Type B pancreatic cell (in vitro differentiated cells): ENCODE measurements around the gene CLPX. TPM values are rescaled to one million over a fixed set of nuclear protein-coding genes. Genes with fewer than 3 reads are reported as not detected.
A peak's percentile ranks its signal among the peaks of the same experiment; 100 is the strongest.

Source experiments
- DNase-seq: peaks from one replicate; pipeline ENCODE4 v3.0.0; 2021; ENCODE audit warnings: mixed read lengths; ENCODE audit not compliant: unreplicated experiment; ENCODE audit errors: extremely low spot score
- H3K27ac Mint-ChIP-seq: 2 replicates; pipeline ENCODE4 v1.8.0; 2021; ENCODE audit warnings: mild to moderate bottlenecking, mixed read lengths
- H3K27me3 Mint-ChIP-seq: 2 replicates; pipeline ENCODE4 v1.8.0; 2021; ENCODE audit warnings: mixed read lengths
- H3K36me3 Mint-ChIP-seq: 2 replicates; pipeline ENCODE4 v1.8.0; 2021; ENCODE audit warnings: mixed read lengths
- H3K4me1 Mint-ChIP-seq: one replicate; pipeline ENCODE4 v1.8.0; 2021; ENCODE audit warnings: mixed read lengths; ENCODE audit not compliant: unreplicated experiment
- H3K4me3 Mint-ChIP-seq: 2 replicates; pipeline ENCODE4 v1.8.0; 2021; ENCODE audit warnings: mild to moderate bottlenecking, mixed read lengths
- H3K9me3 Mint-ChIP-seq: 2 replicates; pipeline ENCODE4 v1.8.0; 2021; ENCODE audit warnings: mixed read lengths
- total RNA-seq: library from RNA; stranded (reverse); gene quantifications from 2 replicates; pipeline ENCODE4 v1.2.1, GENCODE V29; 2021; ENCODE audit warnings: low replicate concordance
- TF ChIP-seq, protein P1 (sequence below): fragments of 200-600 bp; sonication (generic); conservative IDR thresholded peaks from 2 replicates; pipeline ENCODE4 v1.5.0; 2021; ENCODE audit warnings: antibody characterized with exemption, mild to moderate bottlenecking

Gene CLPX
- total RNA-seq, 1 donor from 2014 or later: 55.1 TPM

DNA sequence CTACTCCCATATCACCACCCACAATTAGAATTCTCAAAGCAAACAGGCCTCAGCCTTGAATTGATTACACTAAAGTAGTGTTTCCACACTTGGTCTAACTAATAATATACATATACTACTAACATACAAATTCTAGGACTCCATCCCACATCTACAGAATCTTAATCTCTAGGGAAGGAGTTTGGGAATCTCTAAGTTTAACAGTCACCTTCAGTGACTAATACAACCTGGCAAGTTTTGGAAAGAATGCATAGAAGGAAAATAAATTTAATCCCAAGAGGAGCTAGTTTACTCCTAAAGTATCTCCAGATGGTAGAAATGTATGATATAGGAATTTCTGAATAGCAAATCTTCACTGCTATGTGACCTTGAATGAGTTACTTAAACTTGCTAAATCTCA, 9.1 kb downstream of the CLPX start:
- Mint-ChIP-seq H3K27me3 (no peaks in the 10 kb centered on the region), H3K9me3 (no peaks in the 10 kb centered on the region), H3K4me3 (no peak overlapping the region), H3K27ac (no peak overlapping the region), H3K36me3 (peaks cover 17% of the 10 kb centered on the region), H3K4me1 (peaks cover 4% of the 10 kb centered on the region)
- no peak for DNase-seq
- TF ChIP-seq, protein P1, sequence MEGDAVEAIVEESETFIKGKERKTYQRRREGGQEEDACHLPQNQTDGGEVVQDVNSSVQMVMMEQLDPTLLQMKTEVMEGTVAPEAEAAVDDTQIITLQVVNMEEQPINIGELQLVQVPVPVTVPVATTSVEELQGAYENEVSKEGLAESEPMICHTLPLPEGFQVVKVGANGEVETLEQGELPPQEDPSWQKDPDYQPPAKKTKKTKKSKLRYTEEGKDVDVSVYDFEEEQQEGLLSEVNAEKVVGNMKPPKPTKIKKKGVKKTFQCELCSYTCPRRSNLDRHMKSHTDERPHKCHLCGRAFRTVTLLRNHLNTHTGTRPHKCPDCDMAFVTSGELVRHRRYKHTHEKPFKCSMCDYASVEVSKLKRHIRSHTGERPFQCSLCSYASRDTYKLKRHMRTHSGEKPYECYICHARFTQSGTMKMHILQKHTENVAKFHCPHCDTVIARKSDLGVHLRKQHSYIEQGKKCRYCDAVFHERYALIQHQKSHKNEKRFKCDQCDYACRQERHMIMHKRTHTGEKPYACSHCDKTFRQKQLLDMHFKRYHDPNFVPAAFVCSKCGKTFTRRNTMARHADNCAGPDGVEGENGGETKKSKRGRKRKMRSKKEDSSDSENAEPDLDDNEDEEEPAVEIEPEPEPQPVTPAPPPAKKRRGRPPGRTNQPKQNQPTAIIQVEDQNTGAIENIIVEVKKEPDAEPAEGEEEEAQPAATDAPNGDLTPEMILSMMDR: no peak

GRCh38 chr15:65175511-65175910, 9.6 kb downstream of the CLPX start:
- Mint-ChIP-seq H3K4me1 (peaks cover 4% of the 10 kb centered on the region), H3K27me3 (no peaks in the 10 kb centered on the region), H3K36me3 (peaks cover 16% of the 10 kb centered on the region), H3K4me3 (no peak overlapping the region), H3K9me3 (no peaks in the 10 kb centered on the region), H3K27ac (no peak overlapping the region)
- no peak for DNase-seq
- TF ChIP-seq, protein P1: no peak

DNA sequence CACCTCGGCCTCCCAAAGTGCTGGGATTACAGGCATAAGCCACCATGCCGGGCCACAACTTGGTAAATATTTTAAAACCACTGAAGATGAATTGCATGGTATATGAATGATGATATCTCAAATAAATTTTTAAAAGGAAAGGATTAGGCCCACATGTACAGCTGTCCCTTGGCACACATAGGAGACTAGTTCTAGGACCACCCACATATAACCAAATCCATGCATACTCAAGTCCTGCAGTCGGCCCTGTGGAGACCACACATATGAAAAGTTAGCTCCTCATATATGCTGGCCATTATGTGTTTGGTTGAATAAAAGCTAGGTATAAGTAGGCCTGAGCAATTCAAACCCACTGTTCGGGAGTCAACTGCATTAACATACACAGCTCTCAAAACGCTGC, 10.6 kb downstream of the CLPX start:
- H3K4me1 Mint-ChIP-seq: peaks cover 4% of the 10 kb centered on the region
- no peaks in the 10 kb centered on the region for H3K27me3 Mint-ChIP-seq
- H3K27ac Mint-ChIP-seq: no peak overlapping the region
- DNase-seq: no peak
- H3K36me3 Mint-ChIP-seq: peaks cover 16% of the 10 kb centered on the region
- H3K4me3 Mint-ChIP-seq: no peak overlapping the region
- TF ChIP-seq, protein P1: no peak
- no peaks in the 10 kb centered on the region for H3K9me3 Mint-ChIP-seq

- peaks cover 16% of the 10 kb centered on the region for H3K36me3 Mint-ChIP-seq
- H3K27ac Mint-ChIP-seq: peak overlapping the region; percentile 56
- peaks cover 4% of the 10 kb centered on the region for H3K4me1 Mint-ChIP-seq
- no peak for DNase-seq
- H3K4me3 Mint-ChIP-seq: no peak overlapping the region
- TF ChIP-seq, protein P1: no peak
- no peaks in the 10 kb centered on the region for H3K9me3 Mint-ChIP-seq
- no peaks in the 10 kb centered on the region for H3K27me3 Mint-ChIP-seq
Measured at GRCh38 chr15:65172531-65172930, 12.6 kb downstream of the CLPX start.

- H3K4me3 Mint-ChIP-seq: no peak overlapping the region
- peak overlapping the region; percentile 56 for H3K27ac Mint-ChIP-seq
- H3K4me1 Mint-ChIP-seq: peaks cover 4% of the 10 kb centered on the region
- H3K36me3 Mint-ChIP-seq: peaks cover 16% of the 10 kb centered on the region
- TF ChIP-seq, protein P1: no peak
- no peak for DNase-seq
- H3K9me3 Mint-ChIP-seq: no peaks in the 10 kb centered on the region
- H3K27me3 Mint-ChIP-seq: no peaks in the 10 kb centered on the region
Measured at GRCh38 chr15:65171428-65171827, 13.7 kb downstream of the CLPX start.

DNA sequence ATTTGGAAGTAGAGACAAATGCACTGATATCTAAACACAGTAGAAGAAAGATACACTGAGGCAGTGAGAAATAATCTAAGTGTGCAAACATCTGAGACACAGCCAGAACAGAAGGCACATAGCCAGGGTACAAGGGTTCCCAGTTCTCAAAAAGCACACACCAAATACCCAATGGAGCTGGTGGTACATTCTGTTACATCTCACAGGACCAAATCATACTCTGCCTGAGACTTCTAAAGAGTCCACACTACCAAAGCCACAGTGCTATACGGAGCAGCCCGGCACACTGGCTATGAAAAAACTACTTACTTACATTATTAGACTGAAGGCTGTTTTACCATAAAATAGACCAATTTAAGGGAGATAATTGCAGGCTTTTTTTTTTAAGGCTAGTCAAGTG, 19.3 kb downstream of the CLPX start:
- TF ChIP-seq, protein P1: no peak
- DNase-seq: no peak
- H3K27ac Mint-ChIP-seq: no peak overlapping the region
- no peaks in the 10 kb centered on the region for H3K27me3 Mint-ChIP-seq
- H3K36me3 Mint-ChIP-seq: peaks cover 9% of the 10 kb centered on the region
- H3K4me1 Mint-ChIP-seq: no peaks in the 10 kb centered on the region
- no peak overlapping the region for H3K4me3 Mint-ChIP-seq
- no peaks in the 10 kb centered on the region for H3K9me3 Mint-ChIP-seq
